ENCODE results near the gene PLA2G6. TPM values are rescaled to one million over a fixed set of nuclear protein-coding genes. Genes with fewer than 3 reads are reported as not detected.

The PLA2G6 gene
- total and polyA plus RNA-seq, 2 of the 8 experiments (the other 6 are each of a cell fraction or from before 2014, with no cell fraction given) = 13.2 to 21.0 TPM

GRCh38 chr22:38104084-38104483 lies 77.5 kb downstream of the PLA2G6 start (continued):
- peak; percentile 72 to 81 (median 80) for TF ChIP-seq CTCF (IDR thresholded peaks at IDR 0.05; ENCODE audit: control extremely low read depth in 1 of 3, insufficient read depth in 1 of 3, low read depth in 1 of 3, low read length in 3 of 3)
- no peak for TF ChIP-seq TBP (IDR thresholded peaks at IDR 0.05; ENCODE audit: low read depth, low read length)
- no peak for TF ChIP-seq RFX5 (IDR thresholded peaks at IDR 0.05; ENCODE audit: borderline replicate concordance, low read depth, low read length)
- TF ChIP-seq POLR2AphosphoS5 (IDR thresholded peaks at IDR 0.05; ENCODE audit: low read depth, low read length) = no peak
- TF ChIP-seq EP300 (IDR thresholded peaks at IDR 0.05; ENCODE audit: borderline replicate concordance in 1 of 2, low read depth in 2 of 2, low read length in 2 of 2) = no peak
- no peak for TF ChIP-seq HDAC2 (IDR thresholded peaks at IDR 0.05; ENCODE audit: borderline replicate concordance in 1 of 2, low read depth in 2 of 2, low read length in 2 of 2)
